Upper lobe of left lung (tissue), 4 donors: Measurements from ENCODE around the gene EHF.

Experiments
- EP300 ChIP-seq, 4 donors: sonication (generic); formaldehyde crosslinking; IDR thresholded peaks; one replicate each; pipeline ENCODE4 v1.5.1; 2017; ENCODE audit warnings: antibody characterized with exemption in 4 of 4, control low read depth in 2 of 4
- POLR2A ChIP-seq, 4 donors: fragments of 450-650 bp; IDR thresholded peaks; one replicate each; pipeline ENCODE4 v1.5.1; 2016 to 2017; ENCODE audit warnings: antibody characterized with exemption in 4 of 4, mild to moderate bottlenecking in 2 of 4

DNA sequence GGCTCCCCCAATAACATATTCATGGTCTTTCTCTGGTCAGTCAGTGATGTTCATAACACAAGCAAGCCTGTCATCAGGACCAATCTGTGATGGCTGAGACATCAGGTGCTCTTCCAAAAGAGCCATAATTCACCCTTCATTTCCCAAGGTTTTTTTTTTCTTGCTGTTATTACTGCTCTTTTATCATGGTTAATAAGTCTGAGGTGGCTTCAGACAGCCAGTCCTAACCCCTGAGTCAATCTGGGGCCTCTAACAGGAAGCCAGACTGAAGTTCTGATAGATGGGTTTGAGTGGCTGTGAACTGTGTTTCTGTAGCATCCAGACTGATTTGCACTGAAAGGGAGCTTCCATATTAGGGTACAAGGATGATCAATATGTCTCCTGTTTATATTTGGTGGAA lies 8.8 kb downstream of the EHF start:
- no peak for TF ChIP-seq POLR2A (IDR thresholded peaks at IDR 0.05)
- TF ChIP-seq EP300 (IDR thresholded peaks at IDR 0.05) = no peak
